ENCODE data around the gene CNOT11.
"Not testable (repeated sequence)": the region's sequence is repeated elsewhere in the genome, so short reads cannot be mapped to it uniquely, and the experiment has no call there.

GRCh38 chr2:101244373-101244772 is 8.3 kb upstream of the CNOT11 start:
- not testable (repeated sequence) for TF ChIP-seq POLR2A, CTCF (IDR thresholded peaks at IDR 0.05)
- peak in 1 of 2 donors; percentile 20 for TF ChIP-seq POLR2AphosphoS5 (IDR thresholded peaks at IDR 0.05; ENCODE audit: insufficient read depth in 1 of 2, low read depth in 1 of 2)
